Activated CD4-positive, alpha-beta T cell treated with anti-CD3 and anti-CD28 coated beads, Interleukin-2, amount 50 U/mL, for 4 hours (primary cell): ENCODE results near the gene KMT5B.
"Not testable (repeated sequence)": the region's sequence is repeated elsewhere in the genome, so short reads cannot be mapped to it uniquely, and the experiment has no call there.

Source experiments
- DNase-seq, 2 experiments: peaks; one replicate each; pipeline ENCODE4 v3.0.0-alpha.2; 2020

The KMT5B gene

GRCh38 chr11:68213135-68213515 is at the start of gene KMT5B:
KMT5B (minus strand) TSS chr11:68213296; CDS start chr11:68190076, 23,220 bp downstream.
- peak; percentile 40 to 48 for DNase-seq

GRCh38 chr11:68262544-68262827 is 49.4 kb upstream of the KMT5B start:
- no peak for DNase-seq

GRCh38 chr11:68261749-68262543 is 48.9 kb upstream of the KMT5B start:
- DNase-seq, result no peak

- DNase-seq, result no peak
Measured at GRCh38 chr11:68261006-68261405, 47.9 kb upstream of the KMT5B start.

- no peak for DNase-seq
Measured at GRCh38 chr11:68260484-68260883, 47.4 kb upstream of the KMT5B start.

- DNase-seq, result no peak
Measured at GRCh38 chr11:68259122-68259959, 46.2 kb upstream of the KMT5B start.

GRCh38 chr11:68258363-68258765 is 45.3 kb upstream of the KMT5B start:
- no peak for DNase-seq

GRCh38 chr11:68257477-68258362 is 44.6 kb upstream of the KMT5B start:
- DNase-seq, result peak; percentile 93 to 96

GRCh38 chr11:68256331-68256741 is 43.2 kb upstream of the KMT5B start:
- DNase-seq, result no peak

GRCh38 chr11:68255526-68255925 is 42.4 kb upstream of the KMT5B start:
- no peak for DNase-seq

- DNase-seq, result no peak
Measured at GRCh38 chr11:68254421-68254820, 41.3 kb upstream of the KMT5B start.

GRCh38 chr11:68251765-68252164 is 38.7 kb upstream of the KMT5B start:
- no peak for DNase-seq

- DNase-seq, result not testable (repeated sequence)
Measured at GRCh38 chr11:68244912-68245311, 31.8 kb upstream of the KMT5B start.

- DNase-seq, result not testable (repeated sequence)
Measured at GRCh38 chr11:68243847-68244246, 30.8 kb upstream of the KMT5B start.

- DNase-seq, result no peak
Measured at GRCh38 chr11:68242616-68243015, 29.5 kb upstream of the KMT5B start.

GRCh38 chr11:68231621-68232020 is 18.5 kb upstream of the KMT5B start:
- DNase-seq, result no peak

GRCh38 chr11:68229601-68230000 is 16.5 kb upstream of the KMT5B start:
- no peak for DNase-seq

- no peak for DNase-seq
Measured at GRCh38 chr11:68226421-68226820, 13.3 kb upstream of the KMT5B start.

- no peak for DNase-seq
Measured at GRCh38 chr11:68224606-68225005, 11.5 kb upstream of the KMT5B start.

- no peak for DNase-seq
Measured at GRCh38 chr11:68223275-68223674, 10.2 kb upstream of the KMT5B start.

- no peak for DNase-seq
Measured at GRCh38 chr11:68221406-68221805, 8.3 kb upstream of the KMT5B start.

- DNase-seq, result no peak
Measured at GRCh38 chr11:68216171-68216938, 3.3 kb upstream of the KMT5B start.
